Astrocyte (in vitro differentiated cells and primary cell): ENCODE data around the gene NUDT15. TPM values are rescaled to one million over a fixed set of nuclear protein-coding genes. Genes with fewer than 3 reads are reported as not detected.

ENCODE experiments used
- DNase-seq: peaks from one replicate; pipeline ENCODE4 v3.0.0-alpha.2; 2010; ENCODE audit warnings: low read depth
- FAIRE-seq: peaks from 2 replicates; lab custom pipeline; 2011; peaks lifted over from hg19 to GRCh38; lab: Jason Lieb, UNC
- H2AFZ ChIP-seq: 2 replicates; pipeline ENCODE4 v1.6.0; 2012; ENCODE audit warnings: low read depth, low read length, inconsistent platforms
- H3K27ac ChIP-seq: 2 replicates; pipeline ENCODE4 v1.5.1; 2011; ENCODE audit warnings: low read depth, low read length, inconsistent platforms
- H3K27me3 ChIP-seq: 2 replicates; pipeline ENCODE4 v1.6.0; 2011; ENCODE audit warnings: low read length, inconsistent platforms; ENCODE audit not compliant: insufficient read depth
- H3K36me3 ChIP-seq: 2 replicates; pipeline ENCODE4 v1.5.1; 2011; ENCODE audit warnings: low read length, inconsistent platforms; ENCODE audit not compliant: insufficient read depth
- H3K4me1 ChIP-seq: 2 replicates; pipeline ENCODE4 v1.5.1; 2011; ENCODE audit warnings: low read length, inconsistent platforms; ENCODE audit not compliant: insufficient read depth
- H3K4me2 ChIP-seq: 2 replicates; pipeline ENCODE4 v1.6.0; 2012; ENCODE audit warnings: low read length, inconsistent platforms
- H3K4me3 ChIP-seq: 2 replicates; pipeline ENCODE4 v1.5.1; 2011; ENCODE audit warnings: low read depth, mild to moderate bottlenecking, low read length, inconsistent platforms; ENCODE audit not compliant: insufficient read depth
- H3K79me2 ChIP-seq: 2 replicates; pipeline ENCODE4 v1.6.0; 2012; ENCODE audit warnings: mild to moderate bottlenecking, low read length, inconsistent platforms; ENCODE audit not compliant: insufficient read depth
- H3K9ac ChIP-seq: 2 replicates; pipeline ENCODE4 v1.6.0; 2012; ENCODE audit warnings: mild to moderate bottlenecking, low read length, inconsistent platforms
- H3K9me3 ChIP-seq: 2 replicates; pipeline ENCODE4 v1.5.1; 2012; ENCODE audit warnings: low read depth, mild to moderate bottlenecking, low read length, inconsistent platforms; ENCODE audit not compliant: insufficient read depth
- H4K20me1 ChIP-seq: 2 replicates; pipeline ENCODE4 v1.6.0; 2012; ENCODE audit warnings: low read length, inconsistent platforms; ENCODE audit not compliant: insufficient read depth
- H3K27ac Mint-ChIP-seq: one replicate; pipeline ENCODE4 v1.8.0; 2021; ENCODE audit warnings: mild to moderate bottlenecking, mixed read lengths; ENCODE audit not compliant: unreplicated experiment
- H3K27me3 Mint-ChIP-seq: one replicate; pipeline ENCODE4 v1.8.0; 2021; ENCODE audit warnings: low read depth, mixed read lengths; ENCODE audit not compliant: unreplicated experiment
- H3K36me3 Mint-ChIP-seq: one replicate; pipeline ENCODE4 v1.8.0; 2021; ENCODE audit warnings: low read depth, mixed read lengths; ENCODE audit not compliant: unreplicated experiment
- H3K4me1 Mint-ChIP-seq: one replicate; pipeline ENCODE4 v1.8.0; 2021; ENCODE audit warnings: low read depth, mixed read lengths; ENCODE audit not compliant: unreplicated experiment
- H3K4me3 Mint-ChIP-seq: one replicate; pipeline ENCODE4 v1.8.0; 2021; ENCODE audit warnings: mild to moderate bottlenecking, moderate library complexity, mixed read lengths; ENCODE audit not compliant: unreplicated experiment
- H3K9me3 Mint-ChIP-seq: one replicate; pipeline ENCODE4 v1.8.0; 2021; ENCODE audit warnings: mild to moderate bottlenecking, mixed read lengths; ENCODE audit not compliant: unreplicated experiment
- CTCF ChIP-seq: IDR thresholded peaks from 2 replicates; pipeline ENCODE4 v1.5.1; 2011; ENCODE audit warnings: low read depth, mild to moderate bottlenecking, inconsistent platforms, low read length, moderate library complexity; ENCODE audit not compliant: insufficient read depth
- EZH2 ChIP-seq: IDR thresholded peaks from 2 replicates; pipeline ENCODE4 v1.6.1; 2012; ENCODE audit warnings: mild to moderate bottlenecking, low read length, inconsistent platforms; ENCODE audit not compliant: insufficient read depth
- total RNA-seq: library from RNA; stranded (reverse); gene quantifications from 2 replicates; pipeline ENCODE4 v1.2.1, GENCODE V29; 2021

NUDT15 gene
- total RNA-seq, 1 donor from 2014 or later, result 15.2 TPM

DNA sequence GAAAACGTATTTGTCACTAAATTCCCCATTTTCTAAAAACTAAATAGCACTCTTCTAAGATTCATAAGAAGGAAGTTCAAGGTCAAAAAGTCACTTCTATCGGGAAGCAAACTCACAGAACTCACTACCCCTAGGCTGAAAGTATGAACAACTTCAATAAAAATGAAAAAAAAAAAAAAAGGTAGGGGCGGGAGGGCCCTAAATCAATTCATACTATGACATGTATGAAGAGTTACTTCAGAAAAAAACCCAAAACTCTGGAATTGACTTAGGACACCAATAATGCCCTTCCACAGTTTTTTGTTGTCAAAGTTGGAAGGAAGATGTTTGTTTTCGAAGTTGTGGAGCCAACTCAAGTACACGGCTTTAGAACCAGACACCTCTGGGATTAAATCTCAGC is 37.6 kb upstream of the NUDT15 start:
- DNase-seq (no peak), FAIRE-seq (no peak)
- no peaks in the 10 kb centered on the region for H3K27me3 Mint-ChIP-seq
- Histone ChIP-seq H3K27ac (no peak overlapping the region), H3K4me1 (peaks cover 11% of the 10 kb centered on the region), H3K36me3 (peaks cover 5% of the 10 kb centered on the region), H3K4me3 (peak overlapping the region; percentile 88), H2AFZ (no peak overlapping the region), H3K4me2 (peak overlapping the region; percentile 97), H3K79me2 (peaks cover 57% of the 10 kb centered on the region), H3K9ac (peak overlapping the region; percentile 89), H3K9me3 (no peaks in the 10 kb centered on the region), H3K27me3 (no peaks in the 10 kb centered on the region), H4K20me1 (peaks cover 10% of the 10 kb centered on the region)
- H3K36me3 Mint-ChIP-seq, result no peaks in the 10 kb centered on the region
- H3K4me3 Mint-ChIP-seq, result peak overlapping the region; percentile 99
- no peak overlapping the region for H3K27ac Mint-ChIP-seq
- H3K4me1 Mint-ChIP-seq, result peaks cover 6% of the 10 kb centered on the region
- no peaks in the 10 kb centered on the region for H3K9me3 Mint-ChIP-seq
- no peak for TF ChIP-seq EZH2
- no peak for TF ChIP-seq CTCF

GRCh38 chr13:48000559-48001113 is 36.9 kb upstream of the NUDT15 start:
- peaks cover 10% of the 10 kb centered on the region for H4K20me1 ChIP-seq
- peak overlapping the region; percentile 99 for H3K4me3 Mint-ChIP-seq
- H2AFZ ChIP-seq, result peak overlapping the region; percentile 97
- H3K9me3 Mint-ChIP-seq, result no peaks in the 10 kb centered on the region
- H3K27me3 Mint-ChIP-seq, result no peaks in the 10 kb centered on the region
- TF ChIP-seq CTCF (no peak), EZH2 (no peak)
- no peak for DNase-seq
- peak overlapping the region; percentile 69 for H3K27ac ChIP-seq
- no peaks in the 10 kb centered on the region for H3K27me3 ChIP-seq
- H3K36me3 Mint-ChIP-seq, result no peaks in the 10 kb centered on the region
- H3K36me3 ChIP-seq, result no peaks in the 10 kb centered on the region
- H3K4me1 Mint-ChIP-seq, result peaks cover 6% of the 10 kb centered on the region
- H3K4me1 ChIP-seq, result peaks cover 11% of the 10 kb centered on the region
- peak overlapping the region; percentile 88 for H3K4me3 ChIP-seq
- H3K27ac Mint-ChIP-seq, result peak overlapping the region; percentile 68
- peaks cover 51% of the 10 kb centered on the region for H3K79me2 ChIP-seq
- peak overlapping the region; percentile 97 for H3K4me2 ChIP-seq
- no peaks in the 10 kb centered on the region for H3K9me3 ChIP-seq
- no peak for FAIRE-seq
- H3K9ac ChIP-seq, result peak overlapping the region; percentile 89
